ENCODE results near the gene RPS6KA3.
"Not testable (repeated sequence)": the region's sequence is repeated elsewhere in the genome, so short reads cannot be mapped to it uniquely, and the experiment has no call there.

The RPS6KA3 gene

DNA sequence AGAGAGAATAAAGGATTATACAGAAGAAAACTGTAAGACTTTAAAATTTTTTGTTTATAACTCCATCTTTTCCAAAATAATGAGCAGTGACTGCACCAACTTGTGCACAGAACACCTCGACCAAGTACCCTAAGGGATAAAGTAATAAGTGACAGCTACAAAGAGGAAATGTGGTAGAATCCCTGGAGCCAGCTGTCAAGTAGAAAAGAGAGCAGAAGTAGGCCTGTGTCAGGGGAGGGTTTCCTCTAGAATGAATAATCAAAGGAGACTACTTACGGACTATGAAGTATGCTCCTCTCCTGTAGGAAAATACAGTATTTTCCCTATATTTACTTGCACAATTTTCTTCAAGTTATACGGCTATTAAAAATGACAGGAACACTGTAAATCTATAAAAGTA lies 126.3 kb downstream of the RPS6KA3 start:
- DNase-seq, result no peak

- DNase-seq, result no peak
These were observed 126.7 kb downstream of the RPS6KA3 start for GRCh38 chrX:20139966-20140365.

- no peak for DNase-seq
These were observed 130.8 kb downstream of the RPS6KA3 start for GRCh38 chrX:20135944-20136343.

DNA sequence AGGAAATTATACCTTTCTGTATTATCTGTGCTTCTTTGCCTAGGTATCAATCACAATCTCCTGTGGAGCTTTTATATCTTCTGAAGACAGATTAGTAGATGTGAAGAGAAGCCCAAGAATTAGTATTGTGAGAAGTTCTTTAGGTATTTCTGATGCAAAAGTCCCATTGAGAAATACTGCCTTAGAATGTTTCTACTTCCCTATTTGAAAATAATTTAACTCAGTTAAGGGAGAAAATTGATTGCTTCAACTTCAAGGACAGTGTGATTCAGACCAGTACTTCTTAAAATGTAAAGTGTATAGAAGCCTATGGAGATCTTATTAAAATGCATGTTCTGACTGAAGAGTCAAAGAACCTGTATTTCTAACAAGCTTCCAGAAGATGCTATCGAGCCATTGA lies 134.0 kb downstream of the RPS6KA3 start:
- no peak for DNase-seq

DNA sequence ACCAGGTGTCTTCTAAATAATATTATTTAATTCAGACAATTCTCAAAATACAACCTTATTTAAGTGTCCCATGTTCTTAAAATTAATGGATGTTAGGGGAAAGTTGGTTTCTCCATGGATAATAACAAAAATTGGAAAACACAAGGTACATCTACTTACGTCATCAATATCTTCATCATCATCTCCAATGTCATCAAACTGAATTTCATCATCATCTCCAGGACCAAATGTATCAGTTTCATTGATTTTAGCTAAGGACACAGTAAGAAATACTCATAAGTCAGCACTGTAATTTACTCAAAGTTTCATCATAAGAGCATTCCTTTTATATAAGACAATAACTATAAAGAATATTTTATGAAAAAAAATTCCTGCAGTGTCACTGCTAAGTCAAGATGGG lies 136.4 kb downstream of the RPS6KA3 start:
- no peak for DNase-seq

GRCh38 chrX:20129547-20129946 lies 137.2 kb downstream of the RPS6KA3 start:
- DNase-seq, result no peak

DNA sequence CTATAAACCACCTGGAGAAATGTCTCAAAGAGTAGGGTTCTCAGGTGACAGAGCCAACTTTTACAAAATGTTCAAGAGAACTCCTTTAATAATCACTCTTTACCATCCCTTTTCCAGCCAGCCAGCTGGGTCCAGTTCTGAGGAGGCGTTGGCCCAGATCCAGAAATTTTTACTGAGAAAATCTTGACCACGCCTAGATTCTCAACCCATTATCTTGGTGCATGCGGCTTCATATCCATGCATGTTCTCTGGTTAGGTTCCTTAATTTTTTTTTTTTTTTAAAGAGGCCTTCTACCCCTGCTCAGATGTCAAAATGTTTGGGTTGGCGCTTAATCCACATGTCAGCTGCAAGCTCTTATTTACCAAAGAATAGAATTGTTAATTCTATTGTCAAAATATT lies 138.0 kb downstream of the RPS6KA3 start:
- no peak for DNase-seq

DNA sequence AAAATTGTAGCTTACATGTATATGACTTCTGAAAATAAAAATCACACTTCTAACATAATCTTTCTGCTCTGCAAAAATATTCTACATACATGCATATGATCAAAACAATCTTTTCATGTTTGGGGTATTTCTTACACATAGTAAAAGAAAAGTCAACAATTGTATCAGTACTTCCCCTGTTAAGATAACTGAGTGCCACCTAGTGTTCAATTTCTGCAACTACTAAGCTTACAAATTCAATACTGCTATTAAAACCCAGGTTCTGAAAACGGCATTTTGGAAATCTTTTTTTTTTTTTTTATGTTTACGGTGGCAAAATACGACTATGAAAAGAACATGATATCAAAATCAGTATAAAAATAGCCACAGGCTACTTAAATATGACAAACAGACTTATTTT lies 139.3 kb downstream of the RPS6KA3 start:
- not testable (repeated sequence) for DNase-seq

GRCh38 chrX:20126833-20127232 lies 139.9 kb downstream of the RPS6KA3 start:
- DNase-seq, result not testable (repeated sequence)

- DNase-seq, result no peak
These were observed 141.7 kb downstream of the RPS6KA3 start for GRCh38 chrX:20124964-20125363.

GRCh38 chrX:20118065-20118824 lies 148.5 kb downstream of the RPS6KA3 start:
- DNase-seq, result no peak

DNA sequence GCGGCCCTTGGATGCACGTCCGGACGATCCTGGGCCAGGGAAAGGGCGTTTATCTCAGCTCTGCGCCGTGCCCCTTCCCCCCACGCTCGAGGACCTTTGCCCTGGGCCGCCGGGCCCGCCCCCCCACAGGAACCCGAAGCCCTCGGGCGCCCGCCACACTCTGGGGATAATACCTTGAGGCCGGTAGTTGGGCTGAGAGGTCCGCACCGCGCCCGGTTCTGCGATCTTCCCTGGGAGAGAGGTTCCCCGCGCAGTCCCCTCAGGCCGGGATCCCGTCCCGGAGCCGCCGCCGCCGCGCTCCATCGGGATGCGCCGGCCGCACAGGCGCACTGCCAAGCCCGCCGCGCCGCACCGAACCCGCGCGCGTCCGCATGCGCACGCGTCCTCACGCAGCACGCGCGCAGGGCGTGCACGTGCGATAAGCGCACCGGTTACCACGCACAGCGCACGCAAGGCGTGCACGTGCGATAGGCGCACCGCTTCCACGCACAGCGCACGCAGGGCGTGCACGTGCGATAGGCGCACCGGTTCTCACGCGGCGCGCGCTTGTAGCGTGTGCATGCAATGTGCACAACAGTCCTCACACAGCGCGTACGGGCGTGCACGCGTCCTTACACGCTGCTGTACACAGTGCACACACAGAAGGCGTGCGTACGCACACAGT lies 150.0 kb downstream of the RPS6KA3 start, which contains the start of gene MAP7D2:
Gene MAP7D2 (minus strand): TSS at position 331 of the 664 bp plus-strand sequence. CDS start 28 bp downstream, at position 303.
- no peak for DNase-seq

GRCh38 chrX:20116087-20116576 lies 150.6 kb downstream of the RPS6KA3 start:
- DNase-seq, result no peak

- DNase-seq, result no peak
These were observed 154.5 kb downstream of the RPS6KA3 start for GRCh38 chrX:20112022-20112774.

DNA sequence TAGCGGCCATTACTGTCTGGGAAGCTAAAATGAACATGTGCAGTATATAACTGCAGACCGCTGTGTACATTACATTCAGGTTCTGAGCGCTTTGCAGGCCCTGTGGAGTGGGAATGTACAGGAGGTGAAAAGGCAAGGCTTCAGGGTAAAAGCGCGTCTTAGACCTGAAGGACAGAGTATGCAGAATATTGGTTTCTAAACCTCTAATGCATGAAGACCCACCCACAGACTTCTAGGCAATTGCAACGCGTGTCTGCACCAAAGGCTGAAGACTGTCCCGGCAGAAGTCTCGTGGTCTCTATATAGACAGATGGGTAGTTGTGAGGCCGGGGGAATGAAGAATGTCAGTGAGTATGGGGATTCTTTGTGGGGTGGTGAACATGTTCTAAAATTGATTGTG lies 155.4 kb downstream of the RPS6KA3 start:
- DNase-seq, result no peak

DNA sequence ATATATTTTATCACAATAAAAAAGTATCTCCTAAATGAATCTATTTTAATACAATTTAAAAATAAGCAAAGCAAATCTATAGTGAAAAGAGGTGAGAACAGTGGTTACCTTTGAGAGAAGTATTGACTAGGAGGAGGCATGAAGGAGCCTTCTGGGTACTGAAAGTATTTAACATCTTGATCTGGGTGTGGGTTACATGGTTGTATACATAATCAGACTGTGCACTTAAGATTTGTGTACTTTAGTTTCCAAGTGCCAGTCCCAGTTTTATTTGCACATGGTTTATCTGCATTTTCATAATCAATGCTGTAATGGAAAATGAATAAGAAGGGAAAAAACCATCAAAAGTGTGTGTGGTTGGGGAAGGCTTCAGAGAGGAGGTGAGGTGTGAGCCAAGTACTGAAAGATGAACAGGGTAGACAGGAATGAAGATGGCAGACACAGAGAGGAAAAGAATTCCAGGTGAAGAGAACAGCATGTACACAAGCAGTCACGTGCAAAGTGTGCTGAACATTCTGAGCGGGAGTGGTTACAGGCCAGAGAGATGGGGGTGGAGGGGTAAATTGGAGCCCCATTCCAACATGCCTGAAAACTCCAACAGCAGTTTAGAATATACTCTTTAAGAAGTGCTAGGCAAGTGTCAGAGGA lies 164.7 kb downstream of the RPS6KA3 start:
- no peak for DNase-seq
